Endodermal cell (in vitro differentiated cells): Measurements from ENCODE around the gene MMP2. TPM values are rescaled to one million over a fixed set of nuclear protein-coding genes. Genes with fewer than 3 reads are reported as not detected.

Source experiments
- DNase-seq: peaks from one replicate; pipeline ENCODE4 v3.0.0-alpha.2; 2017
- H3K27ac ChIP-seq: 2 replicates; pipeline ENCODE4 v1.5.1; 2013; ENCODE audit warnings: mild to moderate bottlenecking, low read depth, low read length, moderate library complexity
- H3K27me3 ChIP-seq: 2 replicates; pipeline ENCODE4 v1.6.1; 2013; ENCODE audit warnings: mild to moderate bottlenecking, low read length, moderate library complexity; ENCODE audit not compliant: insufficient read depth, control insufficient read depth, poor library complexity, severe bottlenecking
- H3K36me3 ChIP-seq: 2 replicates; pipeline ENCODE4 v1.7.0; 2013; ENCODE audit warnings: mild to moderate bottlenecking, low read length, moderate library complexity; ENCODE audit not compliant: control insufficient read depth, insufficient read depth
- H3K4me1 ChIP-seq: one replicate; pipeline ENCODE4 v1.7.0; 2013; ENCODE audit warnings: low read length; ENCODE audit not compliant: control insufficient read depth, insufficient read depth
- H3K4me3 ChIP-seq: 2 replicates; pipeline ENCODE4 v1.5.1; 2013; ENCODE audit warnings: mild to moderate bottlenecking, low read length, moderate library complexity
- H3K9ac ChIP-seq: 2 replicates; pipeline ENCODE4 v1.6.1; 2013; ENCODE audit warnings: mild to moderate bottlenecking, low read length, moderate library complexity; ENCODE audit not compliant: poor library complexity, severe bottlenecking; ENCODE audit errors: extremely low read depth
- H3K9me3 ChIP-seq: 2 replicates; pipeline ENCODE4 v1.6.1; 2013; ENCODE audit warnings: mild to moderate bottlenecking, low read length, moderate library complexity; ENCODE audit not compliant: control insufficient read depth
- H3K27ac Mint-ChIP-seq: 2 replicates; pipeline ENCODE4 v1.8.0; 2020; ENCODE audit warnings: mixed read lengths
- H3K27me3 Mint-ChIP-seq: 2 replicates; pipeline ENCODE4 v1.8.0; 2021; ENCODE audit warnings: mild to moderate bottlenecking, mixed read lengths; ENCODE audit not compliant: insufficient read depth
- H3K36me3 Mint-ChIP-seq: 2 replicates; pipeline ENCODE4 v1.8.0; 2020; ENCODE audit warnings: low read depth, mixed read lengths
- H3K4me1 Mint-ChIP-seq: 2 replicates; pipeline ENCODE4 v1.8.0; 2020; ENCODE audit warnings: mixed read lengths
- H3K4me3 Mint-ChIP-seq: 2 replicates; pipeline ENCODE4 v1.8.0; 2020; ENCODE audit warnings: mild to moderate bottlenecking, moderate library complexity, mixed read lengths
- H3K9me3 Mint-ChIP-seq: 2 replicates; pipeline ENCODE4 v1.8.0; 2020; ENCODE audit warnings: mild to moderate bottlenecking, mixed read lengths
- CTCF ChIP-seq: fragments of 200-600 bp; sonication (generic); conservative IDR thresholded peaks from 2 replicates; pipeline ENCODE4 v1.5.0; 2021; ENCODE audit warnings: antibody characterized with exemption, mild to moderate bottlenecking
- WGBS, 2 experiments: methylation state at CpG; one replicate each; pipeline versions ENCODE4 v1.1.5 to v1.1.7; 2013; ENCODE audit warnings: missing lambda C conversion rate in 2 of 2, mixed read lengths in 1 of 2; ENCODE audit not compliant: insufficient coverage in 1 of 2, insufficient read length in 1 of 2; 5-methylcytosine and 5-hydroxymethylcytosine counted together
- total RNA-seq, 2 donors: library from RNA; stranded (reverse); fragmentation: NEBNext Ultra II Directional in 1 of 2; extraction: Animal tissue kit (Norgen Biotek cat#: 25700) in 1 of 2; gene quantifications; 2 replicates in 1 of 2; 3 replicates in 1 of 2; pipeline ENCODE4 v1.2.1, GENCODE V29; 2021

The MMP2 gene
- total RNA-seq, 2 donors from 2014 or later: 65.0 to 80.4 TPM

- Mint-ChIP-seq H3K27ac (no peak overlapping the region), H3K27me3 (peaks cover 8% of the 10 kb centered on the region), H3K4me1 (peaks cover 5% of the 10 kb centered on the region), H3K36me3 (no peaks in the 10 kb centered on the region), H3K4me3 (no peak overlapping the region), H3K9me3 (no peaks in the 10 kb centered on the region)
- Histone ChIP-seq H3K4me1 (no peaks in the 10 kb centered on the region), H3K27ac (no peak overlapping the region), H3K36me3 (no peaks in the 10 kb centered on the region), H3K4me3 (no peak overlapping the region), H3K27me3 (no peaks in the 10 kb centered on the region), H3K9me3 (no peaks in the 10 kb centered on the region), H3K9ac (no peak overlapping the region)
- TF ChIP-seq CTCF: no peak
- DNase-seq: peak; percentile 43
- WGBS, 2 experiments: 91 to 94% methylated on average over 4 of the region's 4 CpGs
Measured at GRCh38 chr16:55466209-55466608, 12.8 kb upstream of the MMP2 start.

GRCh38 chr16:55467898-55468297 is 11.1 kb upstream of the MMP2 start:
- Histone ChIP-seq H3K4me3 (no peak overlapping the region), H3K36me3 (no peaks in the 10 kb centered on the region), H3K4me1 (no peaks in the 10 kb centered on the region), H3K9ac (no peak overlapping the region), H3K27me3 (no peaks in the 10 kb centered on the region), H3K9me3 (no peaks in the 10 kb centered on the region), H3K27ac (no peak overlapping the region)
- TF ChIP-seq CTCF: no peak
- H3K27ac Mint-ChIP-seq: no peak overlapping the region
- peaks cover 8% of the 10 kb centered on the region for H3K27me3 Mint-ChIP-seq
- no peak overlapping the region for H3K4me3 Mint-ChIP-seq
- peak; percentile 68 for DNase-seq
- WGBS, 2 experiments: 100% methylated on average over 3 of the region's 3 CpGs
- H3K4me1 Mint-ChIP-seq: peaks cover 10% of the 10 kb centered on the region
- no peaks in the 10 kb centered on the region for H3K36me3 Mint-ChIP-seq
- H3K9me3 Mint-ChIP-seq: peaks cover 1% of the 10 kb centered on the region

DNA sequence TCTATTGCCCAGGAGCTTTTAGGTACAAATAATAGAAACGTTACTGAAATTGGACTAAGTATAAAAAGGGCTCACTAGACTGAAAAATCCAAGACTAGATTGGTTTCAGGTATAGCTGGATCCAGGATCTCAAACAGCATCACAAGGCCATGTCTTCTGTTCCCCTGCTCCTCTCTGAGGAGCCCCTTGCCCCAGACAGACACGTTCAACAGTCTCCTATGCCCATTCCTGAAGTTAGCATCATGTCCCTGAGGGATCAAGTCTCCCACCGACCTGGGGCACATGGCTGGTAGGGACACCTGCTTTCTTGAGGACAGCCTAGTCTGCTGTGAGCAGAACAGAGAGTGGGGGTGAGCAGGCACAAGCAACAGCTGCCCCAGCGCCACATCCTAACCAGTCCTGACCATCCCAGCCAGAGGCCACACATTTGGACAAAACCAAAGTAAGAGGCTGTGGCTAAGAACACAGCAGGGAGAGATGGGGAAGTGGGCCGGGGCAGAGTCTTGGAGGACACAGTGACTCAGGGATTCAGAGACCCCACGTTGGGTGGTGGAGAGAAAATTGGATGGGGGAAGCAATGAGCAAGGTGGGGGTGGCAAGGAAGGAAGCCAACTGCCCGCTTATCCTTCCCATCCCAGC is 10.5 kb upstream of the MMP2 start:
- Histone ChIP-seq H3K9ac (no peak overlapping the region), H3K27ac (no peak overlapping the region), H3K4me3 (no peak overlapping the region), H3K36me3 (no peaks in the 10 kb centered on the region), H3K4me1 (no peaks in the 10 kb centered on the region), H3K9me3 (no peaks in the 10 kb centered on the region), H3K27me3 (no peaks in the 10 kb centered on the region)
- TF ChIP-seq CTCF: no peak
- Mint-ChIP-seq H3K36me3 (no peaks in the 10 kb centered on the region), H3K4me3 (no peak overlapping the region), H3K27ac (no peak overlapping the region), H3K4me1 (peaks cover 10% of the 10 kb centered on the region), H3K9me3 (peaks cover 1% of the 10 kb centered on the region), H3K27me3 (peaks cover 8% of the 10 kb centered on the region)
- peak; percentile 32 for DNase-seq
- WGBS, 2 experiments: 71 to 88% methylated on average over 3 to 7 of the region's 7 CpGs
